CD14-positive monocyte (primary cell): ENCODE measurements around the gene SLC36A3. TPM values are rescaled to one million over a fixed set of nuclear protein-coding genes. Genes with fewer than 3 reads are reported as not detected.

Experiments
- DNase-seq, 3 donors: peaks; one replicate each; pipeline ENCODE4 v3.0.0-alpha.2; 2011 to 2022
- H2AFZ ChIP-seq: 2 replicates; pipeline ENCODE4 v1.6.0; 2012; ENCODE audit warnings: mild to moderate bottlenecking, low read depth, low read length, inconsistent platforms; ENCODE audit not compliant: insufficient read depth, poor library complexity, severe bottlenecking
- H3K27ac ChIP-seq, 2 donors: 1 replicate in 1 of 2; 2 replicates in 1 of 2; pipeline ENCODE4 v1.5.1; 2012 to 2013; ENCODE audit warnings: low read length in 2 of 2, control low read depth in 1 of 2, inconsistent platforms in 1 of 2, low read depth in 1 of 2, mild to moderate bottlenecking in 1 of 2
- H3K27me3 ChIP-seq, 2 donors: one replicate each; pipeline versions ENCODE4 v1.6.0 to v1.6.1; 2011 to 2013; ENCODE audit warnings: low read length in 2 of 2; ENCODE audit not compliant: control insufficient read depth in 2 of 2, insufficient read depth in 2 of 2
- H3K36me3 ChIP-seq, 2 donors: replicated peaks in 1 of 2; 1 replicate in 1 of 2; 2 replicates in 1 of 2; pipeline versions ENCODE4 v1.5.1 to v1.6.1; 2012 to 2013; ENCODE audit warnings: low read length in 2 of 2, control low read depth in 1 of 2, inconsistent platforms in 1 of 2, mild to moderate bottlenecking in 1 of 2; ENCODE audit not compliant: insufficient read depth in 2 of 2, control insufficient read depth in 1 of 2
- H3K4me1 ChIP-seq, 2 donors: 1 replicate in 1 of 2; 2 replicates in 1 of 2; pipeline versions ENCODE4 v1.5.1 to v1.6.1; 2012 to 2013; ENCODE audit warnings: low read length in 2 of 2, control low read depth in 1 of 2, inconsistent platforms in 1 of 2, mild to moderate bottlenecking in 1 of 2, moderate library complexity in 1 of 2; ENCODE audit not compliant: insufficient read depth in 2 of 2, control insufficient read depth in 1 of 2
- H3K4me2 ChIP-seq: replicated peaks from 2 replicates; pipeline ENCODE3; 2012; ENCODE audit warnings: low read length, moderate library complexity, mild to moderate bottlenecking; ENCODE audit not compliant: poor library complexity, severe bottlenecking; ENCODE audit errors: extremely low read depth
- H3K4me3 ChIP-seq, 3 experiments: fragments of 200-600 bp in 1 of 3; sonication (generic) in 1 of 3; replicated peaks in 1 of 3; 1 replicate in 2 of 3; 2 replicates in 1 of 3; pipeline ENCODE4 v1.5.1; 2011 to 2013; ENCODE audit warnings: low read length in 3 of 3, mild to moderate bottlenecking in 3 of 3, control low read depth in 2 of 3, low read depth in 2 of 3, inconsistent platforms in 1 of 3, moderate library complexity in 1 of 3
- H3K79me2 ChIP-seq: 2 replicates; pipeline ENCODE4 v1.6.0; 2012; ENCODE audit warnings: mild to moderate bottlenecking, control low read depth, inconsistent platforms, low read length, moderate library complexity; ENCODE audit not compliant: insufficient read depth
- H3K9ac ChIP-seq: 2 replicates; pipeline ENCODE4 v1.6.0; 2017; ENCODE audit warnings: low read length, mild to moderate bottlenecking; ENCODE audit not compliant: insufficient read depth, poor library complexity, severe bottlenecking
- H3K9me3 ChIP-seq, 2 donors: replicated peaks in 1 of 2; 1 replicate in 1 of 2; 2 replicates in 1 of 2; pipeline versions ENCODE4 v1.5.1 to v1.6.1; 2012 to 2013; ENCODE audit warnings: low read length in 2 of 2, control low read depth in 1 of 2; ENCODE audit not compliant: control insufficient read depth in 1 of 2, insufficient read depth in 1 of 2
- H4K20me1 ChIP-seq: 2 replicates; pipeline ENCODE4 v1.6.0; 2012; ENCODE audit warnings: mild to moderate bottlenecking, low read length, control low read depth, moderate library complexity; ENCODE audit not compliant: insufficient read depth
- H3K27ac Mint-ChIP-seq, 7 donors: one replicate each; pipeline ENCODE4 v1.8.0; 2020; ENCODE audit warnings: mild to moderate bottlenecking in 7 of 7, mixed read lengths in 7 of 7, moderate library complexity in 6 of 7, inconsistent platforms in 2 of 7
- H3K27me3 Mint-ChIP-seq, 3 donors: one replicate each; pipeline ENCODE4 v1.8.0; 2021 to 2022; ENCODE audit warnings: low read depth in 3 of 3, mild to moderate bottlenecking in 3 of 3, mixed read lengths in 3 of 3, moderate library complexity in 3 of 3, inconsistent platforms in 1 of 3
- H3K36me3 Mint-ChIP-seq, 2 donors: one replicate each; pipeline ENCODE4 v1.8.0; 2020; ENCODE audit warnings: mixed read lengths in 2 of 2, inconsistent platforms in 1 of 2, mild to moderate bottlenecking in 1 of 2
- H3K4me1 Mint-ChIP-seq: one replicate; pipeline ENCODE4 v1.8.0; 2020; ENCODE audit warnings: mild to moderate bottlenecking, mixed read lengths
- H3K4me3 Mint-ChIP-seq, 2 donors: one replicate each; pipeline ENCODE4 v1.8.0; 2020; ENCODE audit warnings: mild to moderate bottlenecking in 2 of 2, mixed read lengths in 2 of 2, moderate library complexity in 1 of 2
- H3K9me3 Mint-ChIP-seq, 7 donors: one replicate each; pipeline ENCODE4 v1.8.0; 2020 to 2022; ENCODE audit warnings: mixed read lengths in 7 of 7, mild to moderate bottlenecking in 6 of 7, moderate library complexity in 6 of 7, inconsistent platforms in 2 of 7
- WGBS: methylation state at CpG from one replicate; pipeline ENCODE4 v1.1.5; 2013; ENCODE audit warnings: missing lambda C conversion rate; ENCODE audit not compliant: insufficient coverage; 5-methylcytosine and 5-hydroxymethylcytosine counted together
- intact Hi-C, 2 donors: fragments of 100-400 bp; cut with micrococcal nuclease; formaldehyde crosslinking; loops; one replicate each; pipeline versions ENCODE4 v1.15.0 to v1.15.1; 2023
- polyA plus RNA-seq, 3 donors: library from polyadenylated mRNA; depleted of rRNA in 1 of 3; unstranded in 2 of 3; stranded (reverse) in 1 of 3; fragments of 300-500 nt in 2 of 3; fragments of >200 nt in 1 of 3; fragmentation: Illumina TruSeq in 2 of 3; gene quantifications; 1 replicate in 2 of 3; 2 replicates in 1 of 3; pipeline ENCODE4 v1.2.3, GENCODE V29; 2012 to 2021
- TF ChIP-seq, protein P1 (sequence below): fragments of 200-600 bp; IDR thresholded peaks from one replicate; pipeline ENCODE4 v1.8.0; 2022; ENCODE audit warnings: antibody characterized with exemption, mild to moderate bottlenecking

SLC36A3 gene
- polyA plus RNA-seq, 3 donors = not detected

- Histone ChIP-seq H3K9ac (peak overlapping the region; percentile 10), H2AFZ (peak overlapping the region; percentile 57)
- TF ChIP-seq, protein P1, sequence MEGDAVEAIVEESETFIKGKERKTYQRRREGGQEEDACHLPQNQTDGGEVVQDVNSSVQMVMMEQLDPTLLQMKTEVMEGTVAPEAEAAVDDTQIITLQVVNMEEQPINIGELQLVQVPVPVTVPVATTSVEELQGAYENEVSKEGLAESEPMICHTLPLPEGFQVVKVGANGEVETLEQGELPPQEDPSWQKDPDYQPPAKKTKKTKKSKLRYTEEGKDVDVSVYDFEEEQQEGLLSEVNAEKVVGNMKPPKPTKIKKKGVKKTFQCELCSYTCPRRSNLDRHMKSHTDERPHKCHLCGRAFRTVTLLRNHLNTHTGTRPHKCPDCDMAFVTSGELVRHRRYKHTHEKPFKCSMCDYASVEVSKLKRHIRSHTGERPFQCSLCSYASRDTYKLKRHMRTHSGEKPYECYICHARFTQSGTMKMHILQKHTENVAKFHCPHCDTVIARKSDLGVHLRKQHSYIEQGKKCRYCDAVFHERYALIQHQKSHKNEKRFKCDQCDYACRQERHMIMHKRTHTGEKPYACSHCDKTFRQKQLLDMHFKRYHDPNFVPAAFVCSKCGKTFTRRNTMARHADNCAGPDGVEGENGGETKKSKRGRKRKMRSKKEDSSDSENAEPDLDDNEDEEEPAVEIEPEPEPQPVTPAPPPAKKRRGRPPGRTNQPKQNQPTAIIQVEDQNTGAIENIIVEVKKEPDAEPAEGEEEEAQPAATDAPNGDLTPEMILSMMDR = no peak
Measured at GRCh38 chr5:151234476-151235238, 68.9 kb downstream of the SLC36A3 start.

DNA sequence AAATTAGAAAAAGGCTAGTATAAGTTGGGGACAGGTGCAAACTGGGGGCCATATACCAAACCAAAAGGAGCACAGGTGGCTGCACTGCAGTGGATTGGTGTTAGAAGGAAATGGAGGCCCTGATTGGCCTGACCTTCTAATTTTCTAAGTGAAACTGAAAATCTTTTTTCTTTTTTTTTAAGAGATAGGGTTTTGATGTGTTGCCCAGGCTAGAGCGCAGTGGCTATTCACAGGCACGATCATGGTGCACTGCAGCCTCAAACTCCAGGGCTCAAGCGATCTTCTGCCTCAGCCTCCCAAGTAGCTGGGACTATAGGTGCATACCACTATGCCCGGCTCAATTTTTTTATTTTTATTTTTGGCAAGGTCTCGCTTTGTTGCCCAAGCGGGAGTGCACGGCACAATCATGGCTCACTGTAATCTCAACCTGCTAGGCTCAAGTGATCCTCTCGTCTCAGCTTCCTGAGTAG lies 69.9 kb downstream of the SLC36A3 start:
- Histone ChIP-seq H3K27ac (no peak overlapping the region), H3K9ac (no peak overlapping the region), H3K4me2 (no peak overlapping the region), H3K36me3 (no peaks in the 10 kb centered on the region), H3K4me1 (peaks cover 17 to 23% of the 10 kb centered on the region in 2 donors), H2AFZ (no peak overlapping the region), H3K9me3 (no peaks in the 10 kb centered on the region), H3K27me3 (no peaks in the 10 kb centered on the region), H4K20me1 (no peaks in the 10 kb centered on the region), H3K4me3 (no peak overlapping the region), H3K79me2 (no peaks in the 10 kb centered on the region)
- no peaks in the 10 kb centered on the region for H3K9me3 Mint-ChIP-seq
- no peaks in the 10 kb centered on the region for H3K36me3 Mint-ChIP-seq
- peaks cover 22% of the 10 kb centered on the region for H3K4me1 Mint-ChIP-seq
- intact Hi-C loops = loop anchor here (5.0 to 10.0 kb wide), 2 partner anchors 36 to 59 kb away; no protein-coding TSS in a partner anchor
- no peak overlapping the region for H3K4me3 Mint-ChIP-seq
- TF ChIP-seq, protein P1 = no peak
- DNase-seq = no peak
- no peak overlapping the region for H3K27ac Mint-ChIP-seq
- 96% methylated on average over 5 of the region's 8 CpGs for WGBS
- peaks cover 0 to 6% (median 0%) of the 10 kb centered on the region in 3 donors for H3K27me3 Mint-ChIP-seq

More at GRCh38 chr5:151234476-151235238, 68.9 kb downstream of the SLC36A3 start:
- H3K27me3 ChIP-seq = no peaks in the 10 kb centered on the region
- H3K36me3 ChIP-seq = no peaks in the 10 kb centered on the region
- peaks cover 0 to 8% (median 3%) of the 10 kb centered on the region in 3 donors for H3K27me3 Mint-ChIP-seq
- peak overlapping the region; percentile 52 to 54 for H3K27ac ChIP-seq
- H3K36me3 Mint-ChIP-seq = no peaks in the 10 kb centered on the region
- no peaks in the 10 kb centered on the region for H3K9me3 Mint-ChIP-seq
- WGBS = 33% methylated on average over 16 of the region's 17 CpGs
- H4K20me1 ChIP-seq = no peaks in the 10 kb centered on the region
- H3K4me1 ChIP-seq = peaks cover 17 to 30% of the 10 kb centered on the region in 2 donors
- peak overlapping the region in 1 of 3 experiments; percentile 27 for H3K4me3 ChIP-seq
- H3K79me2 ChIP-seq = no peaks in the 10 kb centered on the region
- peak overlapping the region; percentile 49 for H3K4me2 ChIP-seq
- no peaks in the 10 kb centered on the region for H3K9me3 ChIP-seq
- peak overlapping the region; percentile 4 to 82 for H3K4me3 Mint-ChIP-seq
- H3K27ac Mint-ChIP-seq = peak overlapping the region; percentile 71 to 90 (median 86)
- intact Hi-C loops = loop anchor here (5.0 to 10.0 kb wide), 3 partner anchors 37 to 107 kb away; no protein-coding TSS in a partner anchor
- H3K4me1 Mint-ChIP-seq = peaks cover 30% of the 10 kb centered on the region
- peak; percentile 39 to 66 (median 57) for DNase-seq
